Measurements from ENCODE around the gene FAM174B.

GRCh38 chr15:92611150-92611549, 44.4 kb downstream of the FAM174B start:
- TF ChIP-seq CTCF (conservative IDR thresholded peaks at IDR 0.05; ENCODE audit: low read length) (no peak), EZH2phosphoT487 (IDR thresholded peaks at IDR 0.05; ENCODE audit: borderline replicate concordance) (no peak)
